GM12865 (cell line): ENCODE results near the gene SPPL3.
A peak's percentile ranks its signal among the peaks of the same experiment; 100 is the strongest.

Experiments used
- DNase-seq: peaks from one replicate; pipeline ENCODE4 v3.0.0; 2010; ENCODE audit warnings: low read depth
- H3K4me3 ChIP-seq: 2 replicates; pipeline ENCODE4 v1.5.1; 2011; ENCODE audit warnings: mild to moderate bottlenecking, low read depth, low read length, control low read depth
- TF ChIP-seq, protein P1 (sequence below): IDR thresholded peaks from 2 replicates; pipeline ENCODE4 v1.5.1; 2011; ENCODE audit warnings: low read length, control low read depth, low read depth, inconsistent platforms; ENCODE audit not compliant: insufficient read depth; ENCODE audit errors: missing control alignments

SPPL3 gene

DNA sequence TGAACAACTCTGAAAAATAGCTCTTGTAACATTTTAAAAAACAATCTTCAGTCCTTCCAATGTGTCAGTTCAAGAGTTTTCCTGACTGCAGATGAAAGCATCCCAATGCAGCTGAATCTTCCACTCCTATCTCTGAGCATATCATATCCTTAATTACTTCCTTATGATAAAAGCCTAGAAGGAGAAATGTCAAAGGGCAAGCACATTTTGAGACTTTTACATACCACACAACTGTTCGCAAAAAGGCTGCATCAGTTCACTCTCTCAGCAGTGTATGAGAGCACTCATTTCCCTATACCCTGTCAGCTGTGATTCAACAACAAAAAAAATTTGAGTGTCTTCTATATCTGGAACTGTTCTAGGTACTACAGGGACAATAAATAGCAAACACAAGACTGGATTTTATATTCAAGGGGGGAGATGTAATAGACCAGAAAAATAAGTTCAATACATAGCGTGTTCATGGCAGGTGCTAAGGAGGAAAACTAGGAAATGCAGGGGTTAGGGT is 112.4 kb downstream of the SPPL3 start:
- H3K4me3 ChIP-seq: no peak overlapping the region
- TF ChIP-seq, protein P1, sequence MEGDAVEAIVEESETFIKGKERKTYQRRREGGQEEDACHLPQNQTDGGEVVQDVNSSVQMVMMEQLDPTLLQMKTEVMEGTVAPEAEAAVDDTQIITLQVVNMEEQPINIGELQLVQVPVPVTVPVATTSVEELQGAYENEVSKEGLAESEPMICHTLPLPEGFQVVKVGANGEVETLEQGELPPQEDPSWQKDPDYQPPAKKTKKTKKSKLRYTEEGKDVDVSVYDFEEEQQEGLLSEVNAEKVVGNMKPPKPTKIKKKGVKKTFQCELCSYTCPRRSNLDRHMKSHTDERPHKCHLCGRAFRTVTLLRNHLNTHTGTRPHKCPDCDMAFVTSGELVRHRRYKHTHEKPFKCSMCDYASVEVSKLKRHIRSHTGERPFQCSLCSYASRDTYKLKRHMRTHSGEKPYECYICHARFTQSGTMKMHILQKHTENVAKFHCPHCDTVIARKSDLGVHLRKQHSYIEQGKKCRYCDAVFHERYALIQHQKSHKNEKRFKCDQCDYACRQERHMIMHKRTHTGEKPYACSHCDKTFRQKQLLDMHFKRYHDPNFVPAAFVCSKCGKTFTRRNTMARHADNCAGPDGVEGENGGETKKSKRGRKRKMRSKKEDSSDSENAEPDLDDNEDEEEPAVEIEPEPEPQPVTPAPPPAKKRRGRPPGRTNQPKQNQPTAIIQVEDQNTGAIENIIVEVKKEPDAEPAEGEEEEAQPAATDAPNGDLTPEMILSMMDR: no peak
- no peak for DNase-seq

DNA sequence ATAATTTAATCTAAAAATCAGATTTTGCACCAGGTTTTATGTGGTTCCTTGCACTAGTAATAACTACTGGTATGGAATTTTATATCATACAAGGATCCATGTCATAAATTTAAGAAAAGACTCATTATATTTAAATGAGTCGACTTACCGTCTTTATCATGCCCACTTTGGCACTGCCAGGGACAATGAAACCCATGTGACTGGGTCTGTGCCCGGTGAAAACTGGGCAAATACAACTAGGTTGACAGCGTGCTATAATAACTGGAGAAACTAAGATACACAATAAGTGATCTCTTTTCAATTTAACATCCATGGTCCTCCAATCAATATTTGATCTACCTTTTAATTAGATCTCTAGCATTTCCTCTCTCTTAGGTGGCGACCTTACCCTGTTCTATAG is 114.0 kb downstream of the SPPL3 start:
- no peak overlapping the region for H3K4me3 ChIP-seq
- TF ChIP-seq, protein P1: no peak
- DNase-seq: no peak

DNA sequence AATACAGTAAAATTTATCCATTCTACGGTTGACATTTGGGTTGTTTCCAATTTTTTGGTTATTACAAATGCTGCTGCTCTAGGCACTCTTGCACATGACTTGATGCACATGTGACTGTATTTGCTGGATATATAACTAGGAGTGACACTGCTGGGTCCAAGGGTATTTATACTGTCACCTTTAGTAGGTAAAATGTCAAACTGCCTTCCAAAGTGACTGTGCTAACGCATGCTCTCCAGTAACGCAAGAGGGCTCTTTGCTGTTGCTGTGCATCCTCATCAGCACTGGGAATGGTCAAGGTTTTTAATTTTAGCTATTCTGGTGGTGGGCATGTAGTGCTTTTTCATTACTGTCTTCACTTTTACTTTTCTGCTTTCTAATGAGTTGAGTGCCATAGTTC is 116.3 kb downstream of the SPPL3 start:
- H3K4me3 ChIP-seq: no peak overlapping the region
- TF ChIP-seq, protein P1: no peak
- no peak for DNase-seq

DNA sequence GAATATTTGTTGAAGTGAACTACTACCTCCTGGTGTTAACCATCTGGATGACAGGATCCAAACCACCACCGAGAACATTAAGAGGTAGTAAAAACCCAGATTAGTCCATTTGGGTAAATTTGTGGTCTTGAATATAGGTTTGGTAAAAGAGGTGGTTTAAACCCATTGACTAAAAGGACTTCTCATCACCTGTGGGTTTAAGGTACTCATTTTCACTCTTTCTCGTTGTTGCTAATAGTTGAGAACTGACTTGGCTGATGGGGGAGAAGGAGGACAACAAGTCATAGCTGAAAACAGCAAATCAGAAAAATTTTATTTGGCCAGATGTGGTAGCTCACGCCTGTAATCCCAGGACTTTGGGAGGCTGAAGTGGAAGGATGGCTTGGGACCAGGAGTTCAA is 119.4 kb downstream of the SPPL3 start:
- H3K4me3 ChIP-seq: no peak overlapping the region
- TF ChIP-seq, protein P1: no peak
- peak; percentile 14 for DNase-seq

DNA sequence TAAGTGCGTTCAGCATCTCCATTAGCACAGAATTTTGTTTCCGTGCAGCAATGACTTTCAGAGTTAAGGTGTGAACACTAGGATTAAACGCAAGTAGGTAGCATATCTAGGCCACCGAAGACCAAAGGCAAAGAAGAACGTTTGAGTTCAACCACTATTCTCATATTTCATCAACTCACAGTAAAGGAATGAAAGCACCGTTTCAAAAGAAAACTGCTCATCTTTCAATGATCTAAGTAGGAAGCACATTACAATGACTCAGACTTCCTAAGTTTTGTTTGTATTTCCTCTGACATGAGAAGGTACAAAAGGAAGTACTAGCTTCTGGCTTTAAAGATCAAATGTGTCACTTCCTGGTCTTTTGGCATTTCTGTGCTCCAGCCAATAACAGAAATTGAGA is 121.0 kb downstream of the SPPL3 start:
- TF ChIP-seq, protein P1: no peak
- no peak overlapping the region for H3K4me3 ChIP-seq
- no peak for DNase-seq

DNA sequence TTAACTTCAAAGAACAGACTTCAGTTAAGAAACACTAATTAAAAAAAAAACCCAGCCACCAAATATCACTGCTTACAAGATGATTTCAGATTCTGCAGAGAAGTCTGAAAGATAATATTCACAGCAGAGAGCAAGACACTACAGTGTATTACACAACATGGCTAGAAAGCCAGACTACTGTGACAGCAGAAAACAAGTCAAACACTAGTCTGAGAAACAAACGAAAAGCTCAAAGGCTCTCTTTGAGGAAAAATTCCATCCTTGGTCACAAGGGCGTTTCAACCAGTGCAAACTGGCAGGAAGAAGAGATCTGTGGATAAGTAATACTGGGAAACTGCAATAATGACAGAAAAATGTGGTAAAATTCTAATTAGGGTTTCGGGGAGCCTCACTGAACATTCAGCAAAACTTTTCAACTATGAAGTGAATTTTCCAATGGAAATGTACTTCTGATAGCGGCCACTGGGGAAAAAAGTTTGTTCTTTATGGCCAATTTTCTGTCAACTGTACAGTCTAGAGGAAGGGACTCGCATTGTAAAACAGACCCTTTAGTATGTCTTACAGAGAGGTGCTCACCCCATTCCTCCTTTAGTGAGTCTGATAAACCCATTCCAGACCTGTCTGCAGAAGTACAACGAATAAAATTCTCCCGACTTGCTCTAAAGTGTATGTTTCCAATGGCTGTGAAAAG is 128.2 kb downstream of the SPPL3 start:
- H3K4me3 ChIP-seq: no peak overlapping the region
- no peak for DNase-seq
- TF ChIP-seq, protein P1: peak; percentile 0
